PC-9 (cell line): Measurements from ENCODE around the gene RAB5B. TPM values are rescaled to one million over a fixed set of nuclear protein-coding genes. Genes with fewer than 3 reads are reported as not detected.
A peak's percentile ranks its signal among the peaks of the same experiment; 100 is the strongest.

Source experiments
- BruUV-seq: library from RNA; stranded (reverse); fragments of 400-500 nt; replicated peaks from 2 replicates; lab custom pipeline; 2021; lab: Mats Ljungman, UMichigan
- CTCF ChIA-PET: fragments of 300-600 bp; sonication (Branson Sonifier 250); formaldehyde crosslinking; loops from one replicate; lab custom pipeline; 2022; ENCODE audit warnings: antibody characterized with exemption; lab: Charles Lee
- POLR2A ChIA-PET: fragments of 300-600 bp; sonication (Branson Sonifier 250); formaldehyde crosslinking; loops from one replicate; lab custom pipeline; 2022; ENCODE audit warnings: antibody characterized with exemption; ENCODE audit not compliant: unreplicated experiment; lab: Charles Lee
- DNase-seq, 2 experiments: peaks; one replicate each; pipeline versions ENCODE4 v3.0.0 to v3.0.0-alpha.2; 2015 to 2022; ENCODE audit warnings: mixed read lengths in 1 of 2
- H2AFZ ChIP-seq: fragments of 200-600 bp; sonication (generic); 2 replicates; pipeline ENCODE4 v1.8.1; 2017; ENCODE audit warnings: antibody characterized with exemption
- H3F3A ChIP-seq: fragments of 200-600 bp; sonication (generic); 2 replicates; pipeline ENCODE4 v1.8.1; 2017; ENCODE audit warnings: antibody characterized with exemption, mild to moderate bottlenecking, low read depth; ENCODE audit not compliant: insufficient read depth
- H3K27ac ChIP-seq: fragments of 200-600 bp; sonication (generic); 2 replicates; pipeline ENCODE4 v1.6.1; 2016; ENCODE audit warnings: mixed run types
- H3K27me3 ChIP-seq: fragments of 200-600 bp; sonication (generic); 2 replicates; pipeline ENCODE4 v1.6.1; 2016; ENCODE audit warnings: low read depth, mixed run types; ENCODE audit not compliant: insufficient read depth
- H3K36me3 ChIP-seq: fragments of 200-600 bp; sonication (generic); 2 replicates; pipeline ENCODE4 v1.6.1; 2016; ENCODE audit warnings: low read depth, mixed run types
- H3K4me1 ChIP-seq: fragments of 200-600 bp; sonication (generic); replicated peaks from 2 replicates; pipeline ENCODE4 v1.6.1; 2016; ENCODE audit warnings: mixed run types; ENCODE audit not compliant: insufficient read depth
- H3K4me2 ChIP-seq: fragments of 200-600 bp; sonication (generic); 2 replicates; pipeline ENCODE4 v1.6.1; 2017; ENCODE audit warnings: mixed run types
- H3K4me3 ChIP-seq: fragments of 200-600 bp; sonication (generic); 2 replicates; pipeline ENCODE4 v1.6.1; 2016; ENCODE audit warnings: mixed run types
- H3K79me2 ChIP-seq: fragments of 200-600 bp; sonication (generic); 2 replicates; pipeline ENCODE4 v1.6.1; 2017; ENCODE audit warnings: low read depth, mixed run types
- H3K9me2 ChIP-seq: fragments of 200-600 bp; sonication (generic); 2 replicates; pipeline ENCODE4 v1.8.1; 2017; ENCODE audit warnings: mild to moderate bottlenecking; ENCODE audit not compliant: insufficient read depth
- H3K9me3 ChIP-seq: fragments of 200-600 bp; sonication (generic); 2 replicates; pipeline ENCODE4 v1.8.1; 2016; ENCODE audit warnings: low read depth; ENCODE audit not compliant: insufficient read depth
- H4K20me1 ChIP-seq: fragments of 200-600 bp; sonication (generic); 2 replicates; pipeline ENCODE4 v1.8.1; 2017; ENCODE audit not compliant: insufficient read depth
- CTCF ChIP-seq: fragments of 200-600 bp; sonication (generic); conservative IDR thresholded peaks from 2 replicates; pipeline ENCODE4 v1.6.1; 2017; ENCODE audit warnings: mixed run types, antibody characterized with exemption, mild to moderate bottlenecking, moderate library complexity
- EZH2 ChIP-seq: fragments of 200-600 bp; sonication (generic); IDR thresholded peaks from 2 replicates; pipeline ENCODE4 v1.8.0; 2017; ENCODE audit warnings: antibody characterized with exemption, low read depth
- intact Hi-C: fragments of 100-400 bp; cut with micrococcal nuclease; formaldehyde crosslinking; loops from one replicate; pipeline ENCODE4 v1.10.0; 2022; ENCODE audit not compliant: unreplicated experiment
- total RNA-seq: library from RNA; stranded (reverse); gene quantifications from 2 replicates; pipeline ENCODE4 v1.2.3, GENCODE V29; 2021

The RAB5B gene
- total RNA-seq, 1 experiment from 2014 or later: 122 TPM

DNA sequence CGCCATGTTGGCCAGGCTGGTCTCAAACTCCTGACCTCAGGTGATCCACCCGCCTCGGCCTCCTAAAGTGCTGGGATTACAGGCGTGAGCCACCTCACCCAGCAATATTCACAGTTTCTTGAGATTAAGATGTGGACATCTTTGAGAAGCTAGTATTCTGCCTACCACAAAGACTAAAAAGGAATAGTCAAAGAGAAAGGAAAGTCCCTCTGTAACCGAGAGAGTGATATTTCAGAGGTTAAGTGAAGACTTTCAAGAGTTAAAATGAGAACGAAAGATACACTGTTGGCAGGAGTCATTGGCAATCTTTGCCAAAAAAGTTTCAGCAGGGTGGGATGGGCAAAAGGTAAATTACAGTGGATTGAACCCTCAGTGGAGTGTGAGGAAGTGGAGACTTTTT lies 27.3 kb upstream of the RAB5B start:
- Histone ChIP-seq H3K4me3 (no peak overlapping the region), H4K20me1 (no peaks in the 10 kb centered on the region), H3K27me3 (no peaks in the 10 kb centered on the region), H3K4me2 (no peak overlapping the region), H2AFZ (no peak overlapping the region), H3K79me2 (no peaks in the 10 kb centered on the region), H3K9me2 (no peaks in the 10 kb centered on the region), H3K27ac (no peak overlapping the region), H3K4me1 (no peaks in the 10 kb centered on the region), H3K36me3 (no peaks in the 10 kb centered on the region), H3F3A (no peaks in the 10 kb centered on the region), H3K9me3 (no peaks in the 10 kb centered on the region)
- intact Hi-C loops: no loop called here
- TF ChIP-seq CTCF (no peak), EZH2 (no peak)
- BruUV-seq: no TSS peak
- ChIA-PET POLR2A (no interaction called here), CTCF (interaction anchor here (0.6 kb wide), 1 partner anchor 134 kb away, joined by 4 read pairs; no protein-coding TSS in a partner anchor)
- DNase-seq: no peak

- Histone ChIP-seq H3F3A (peaks cover 30% of the 10 kb centered on the region), H3K79me2 (no peaks in the 10 kb centered on the region), H3K9me3 (no peaks in the 10 kb centered on the region), H3K4me3 (no peak overlapping the region), H3K9me2 (no peaks in the 10 kb centered on the region), H3K36me3 (0 out of 2 replicates have a peak, but pooled peaks cover 3% of the 10 kb centered on the region), H3K4me1 (peaks cover 43% of the 10 kb centered on the region), H3K4me2 (peak overlapping the region; percentile 49), H4K20me1 (no peaks in the 10 kb centered on the region), H3K27ac (peak overlapping the region; percentile 58; the same call in 1 of the 2 replicates), H3K27me3 (no peaks in the 10 kb centered on the region), H2AFZ (no peak overlapping the region)
- intact Hi-C loops: loop anchor here (10.0 kb wide), 1 partner anchor 89 kb away; the partner anchor contains the start of gene RPS26
- no peak for DNase-seq
- no TSS peak for BruUV-seq
- no peak for TF ChIP-seq CTCF
- TF ChIP-seq EZH2: no peak
- CTCF ChIA-PET: no interaction called here
- POLR2A ChIA-PET: interaction anchor here (0.5 to 1.2 kb wide), 2 partner anchors 19 to 138 kb away, joined by 3 to 5 read pairs; partner anchors contain the start of gene SARNP
Measured at GRCh38 chr12:55955344-55955743, 18.5 kb upstream of the RAB5B start.

DNA sequence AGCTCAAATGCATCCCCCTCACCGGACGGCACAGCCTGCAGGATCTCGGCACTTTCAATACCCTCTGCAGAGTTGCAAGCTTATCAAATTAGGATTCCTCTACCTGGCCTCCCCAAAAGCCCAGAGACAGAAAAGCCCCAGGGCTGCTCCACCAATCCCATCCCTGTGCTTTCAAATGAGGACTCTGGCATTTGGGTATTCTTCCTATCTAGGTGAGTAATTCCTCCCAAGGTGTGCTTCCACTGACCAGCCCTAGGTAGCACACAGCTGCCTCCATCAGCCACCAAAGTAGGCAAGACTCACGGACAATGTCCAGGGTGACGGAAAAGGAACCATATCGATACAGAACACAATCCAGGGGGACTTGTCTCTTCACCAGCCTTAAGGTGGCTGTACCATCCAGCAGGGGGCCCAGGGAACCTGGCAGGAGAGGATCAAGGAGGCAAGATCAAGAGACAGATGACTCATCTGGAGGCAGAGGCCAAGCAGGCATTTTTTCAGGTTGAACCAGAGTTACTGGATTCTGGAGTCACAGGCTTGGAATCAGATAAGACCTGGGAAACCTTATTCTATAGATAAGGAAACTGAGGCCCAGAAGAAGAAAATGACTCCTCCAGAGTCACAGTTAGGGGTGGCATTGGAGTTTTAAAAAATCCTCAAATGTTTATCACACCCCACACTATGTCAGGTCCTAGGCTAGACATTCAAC lies 17.9 kb upstream of the RAB5B start:
- Histone ChIP-seq H2AFZ (no peak overlapping the region), H3K27ac (peak overlapping the region; percentile 58), H3K4me1 (peaks cover 43% of the 10 kb centered on the region), H3K36me3 (0 out of 2 replicates have a peak, but pooled peaks cover 3% of the 10 kb centered on the region), H3K9me3 (no peaks in the 10 kb centered on the region), H3F3A (peaks cover 30% of the 10 kb centered on the region), H3K4me2 (peak overlapping the region; percentile 49), H3K4me3 (no peak overlapping the region), H4K20me1 (no peaks in the 10 kb centered on the region), H3K79me2 (no peaks in the 10 kb centered on the region), H3K9me2 (no peaks in the 10 kb centered on the region), H3K27me3 (no peaks in the 10 kb centered on the region)
- POLR2A ChIA-PET: interaction anchor here (0.5 to 1.2 kb wide), 2 partner anchors 19 to 138 kb away, joined by 3 to 5 read pairs; partner anchors contain the start of gene SARNP
- peak; percentile 81 for TF ChIP-seq CTCF
- no peak for TF ChIP-seq EZH2
- DNase-seq: peak; percentile 84 to 93
- intact Hi-C loops: loop anchor here (1.0 to 10.0 kb wide), 2 partner anchors 18 to 89 kb away; partner anchors contain the start of genes RAB5B and RPS26
- BruUV-seq: TSS peak; percentile 24
- CTCF ChIA-PET: interaction anchor here (0.6 kb wide), 1 partner anchor 40 kb away, joined by 3 read pairs; no protein-coding TSS in a partner anchor
